HG02763 (cell line): ENCODE measurements around the gene PYGB.

Source experiments
- ATAC-seq: cut with Tn5 transposase; IDR thresholded peaks from one replicate; pipeline ENCODE4 v1.9.1; 2021; ENCODE audit warnings: mild to moderate bottlenecking, moderate library complexity; ENCODE audit not compliant: unreplicated experiment

The PYGB gene

DNA sequence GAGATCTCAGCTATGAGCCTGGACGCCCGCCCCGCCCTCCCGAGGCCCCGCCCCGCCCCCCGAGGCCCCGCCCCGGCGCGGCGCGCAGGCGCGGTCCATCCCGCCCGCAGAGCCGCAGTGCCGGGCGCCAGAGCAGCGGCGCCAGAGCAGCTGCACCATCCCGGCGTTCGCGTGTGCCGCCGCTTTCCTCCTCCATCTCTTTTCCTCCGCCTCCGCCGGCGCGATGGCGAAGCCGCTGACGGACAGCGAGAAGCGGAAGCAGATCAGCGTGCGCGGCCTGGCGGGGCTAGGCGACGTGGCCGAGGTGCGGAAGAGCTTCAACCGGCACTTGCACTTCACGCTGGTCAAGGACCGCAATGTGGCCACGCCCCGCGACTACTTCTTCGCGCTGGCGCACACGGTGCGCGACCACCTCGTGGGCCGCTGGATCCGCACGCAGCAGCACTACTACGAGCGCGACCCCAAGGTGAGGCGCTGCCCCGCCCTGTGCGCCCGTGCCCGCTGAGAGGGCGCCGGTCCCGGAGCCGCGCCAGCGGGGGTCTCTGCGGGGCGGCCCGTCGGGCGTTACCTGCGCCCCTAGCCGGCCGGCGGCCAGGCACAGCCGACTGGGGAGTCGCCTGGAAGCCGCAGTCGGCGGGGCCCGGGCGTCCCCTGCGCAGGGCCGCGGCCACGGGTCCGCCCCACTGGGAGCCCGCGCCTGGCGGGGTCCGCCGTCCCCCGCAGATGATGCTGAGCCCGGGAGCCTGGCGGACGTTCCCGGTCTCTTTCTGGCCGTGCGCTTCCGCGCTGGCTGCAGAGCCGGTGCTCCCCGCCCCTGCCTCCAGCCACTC lies at the start of gene PYGB:
TSS of gene PYGB (plus strand) at position 130 of the 830 bp plus-strand sequence. CDS start at position 224, 94 bp downstream.
- peak; percentile 68 for ATAC-seq

DNA sequence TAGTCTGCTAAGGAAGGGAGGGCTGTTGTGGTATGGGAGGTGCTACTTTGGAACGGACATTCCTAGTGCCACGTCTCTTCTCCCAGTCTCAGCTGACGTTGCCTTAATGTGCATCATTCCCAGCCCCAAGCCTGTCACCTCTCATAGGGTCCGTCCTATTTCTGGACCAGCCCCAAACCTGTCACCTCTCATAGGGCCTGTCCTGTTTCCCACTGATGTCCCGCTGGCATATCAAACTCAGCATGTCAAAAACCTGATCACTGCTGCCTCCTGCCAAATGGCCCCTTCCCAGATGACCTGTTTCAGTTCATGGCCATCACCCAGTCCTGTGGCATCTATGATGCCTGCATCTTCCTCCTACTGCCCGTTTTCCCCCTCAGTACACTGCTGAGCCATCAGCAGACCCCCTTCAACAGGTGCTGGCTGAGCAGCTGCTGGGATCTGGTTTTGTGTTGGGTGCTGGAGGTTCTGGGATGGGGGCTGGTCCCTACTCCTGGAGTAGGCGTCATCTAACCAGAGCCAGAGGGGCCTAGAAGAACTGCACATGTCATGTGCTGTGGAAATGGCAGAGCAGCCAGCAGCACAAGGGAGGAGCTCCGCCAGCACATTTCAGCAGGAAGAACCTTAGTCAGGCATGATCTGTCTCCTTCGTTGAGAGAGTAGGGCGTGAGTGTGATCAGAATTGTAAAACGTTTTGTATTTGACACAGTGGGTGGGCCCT lies 49.1 kb upstream of the PYGB start:
- ATAC-seq = no peak

DNA sequence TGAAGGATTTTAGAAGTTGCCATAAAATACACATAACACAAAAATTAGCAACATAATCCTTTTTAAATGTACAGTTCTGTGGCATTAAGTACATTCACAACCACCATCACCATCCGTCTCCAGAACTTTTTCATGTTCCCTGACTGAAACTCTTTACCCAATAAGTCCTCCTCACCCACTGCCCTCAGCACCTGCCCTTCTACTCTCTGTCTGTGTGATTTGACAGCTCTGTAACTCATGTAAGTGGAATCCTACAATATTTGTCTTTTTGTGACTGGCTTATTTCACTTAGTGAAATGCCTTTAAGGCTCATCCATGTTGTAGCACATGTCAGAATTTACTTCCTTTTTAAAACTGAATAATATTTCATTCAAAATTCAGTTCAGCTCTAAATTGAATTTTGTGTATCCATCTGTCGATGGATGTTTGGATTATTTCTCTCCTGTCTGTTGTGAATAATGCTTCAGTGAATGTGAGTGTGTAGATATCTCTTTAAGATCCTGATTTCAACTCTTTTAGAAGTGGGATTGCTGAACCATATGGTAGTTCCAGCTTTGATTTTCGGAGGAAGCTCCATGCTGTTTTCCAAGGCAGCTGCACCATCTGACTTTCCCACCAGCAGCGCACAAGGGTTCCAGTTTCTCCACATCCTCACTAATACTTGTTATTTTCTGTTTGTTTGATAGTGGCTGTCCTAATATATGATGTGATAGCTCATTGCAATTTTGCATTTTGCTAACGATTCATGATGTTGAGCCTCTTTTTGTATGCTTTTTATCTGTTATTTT lies 48.2 kb upstream of the PYGB start:
- ATAC-seq = no peak

DNA sequence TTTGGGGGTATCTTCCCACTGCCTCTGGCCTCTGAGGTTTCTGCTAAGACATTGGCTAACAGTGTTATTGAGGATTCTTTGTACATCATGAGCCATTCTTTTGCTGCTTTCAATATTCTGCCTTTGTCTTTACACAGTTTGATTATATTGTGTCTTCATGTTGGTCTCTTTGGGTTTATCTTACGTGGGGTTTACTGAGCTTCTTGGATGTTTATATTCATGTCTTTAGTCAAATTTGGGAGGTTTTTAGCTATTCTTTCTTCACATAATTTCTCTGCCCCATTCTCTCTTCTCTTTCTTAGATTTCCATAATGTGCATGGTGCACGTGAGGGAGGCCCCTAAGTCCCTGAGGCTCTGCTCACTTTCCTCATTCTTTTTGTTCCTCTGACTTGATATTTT lies 44.8 kb upstream of the PYGB start:
- ATAC-seq = no peak

DNA sequence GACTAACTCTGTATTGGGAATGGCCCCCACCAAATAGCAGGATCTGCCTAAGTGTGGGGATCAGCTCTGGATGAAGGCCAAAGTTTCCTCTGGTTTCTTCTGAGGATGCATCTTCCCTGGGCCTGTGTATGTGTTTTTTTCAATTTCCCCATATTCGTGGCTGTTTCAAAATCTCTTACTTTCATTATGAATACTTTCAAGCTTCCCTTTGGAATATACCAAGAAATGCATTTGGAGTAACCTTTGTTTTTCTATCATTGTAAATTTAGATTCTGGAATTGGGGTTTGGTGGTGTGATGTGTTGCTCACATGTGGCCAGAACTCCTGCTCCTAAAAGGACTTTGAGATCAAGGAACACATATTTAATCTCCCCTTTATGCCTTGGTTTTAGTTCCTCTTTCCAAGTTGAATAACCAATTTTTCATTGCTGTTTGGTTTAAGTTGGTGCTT lies 44.0 kb upstream of the PYGB start:
- no peak for ATAC-seq

DNA sequence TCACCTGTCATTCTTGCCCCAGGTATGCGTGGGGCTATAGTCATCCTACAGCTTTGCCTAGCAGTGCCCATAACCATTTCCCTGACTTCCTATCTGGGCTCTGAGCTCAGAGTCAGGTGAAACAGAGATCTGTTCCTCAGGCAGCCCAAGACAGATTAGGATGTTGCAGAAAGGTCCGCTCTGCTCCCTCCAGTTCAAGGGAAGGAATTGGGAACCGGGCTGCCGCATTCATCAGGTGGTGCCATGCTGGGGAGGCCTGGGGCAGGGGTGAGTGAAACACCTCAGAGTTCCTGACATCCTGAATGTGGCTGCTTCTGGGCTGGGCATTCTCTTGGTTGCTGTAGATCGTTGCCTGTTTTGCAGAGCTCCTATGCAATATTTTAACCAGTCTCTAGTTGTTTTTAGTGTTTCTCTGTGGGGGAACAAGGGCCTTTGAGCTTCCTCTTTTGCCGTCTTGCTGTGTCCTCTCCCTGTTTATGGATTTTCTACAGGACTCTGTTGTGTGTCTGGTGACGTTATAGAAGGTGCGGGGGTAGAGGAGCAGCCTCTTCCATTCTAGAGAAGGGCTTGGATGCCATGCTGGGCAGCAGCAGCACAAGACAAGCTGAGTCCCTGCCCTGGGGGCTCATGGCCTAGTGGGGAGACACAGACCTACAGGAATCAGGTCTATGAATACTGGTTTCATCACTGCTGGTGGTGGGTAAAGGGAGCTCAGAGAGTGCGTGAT lies 43.2 kb upstream of the PYGB start:
- no peak for ATAC-seq

DNA sequence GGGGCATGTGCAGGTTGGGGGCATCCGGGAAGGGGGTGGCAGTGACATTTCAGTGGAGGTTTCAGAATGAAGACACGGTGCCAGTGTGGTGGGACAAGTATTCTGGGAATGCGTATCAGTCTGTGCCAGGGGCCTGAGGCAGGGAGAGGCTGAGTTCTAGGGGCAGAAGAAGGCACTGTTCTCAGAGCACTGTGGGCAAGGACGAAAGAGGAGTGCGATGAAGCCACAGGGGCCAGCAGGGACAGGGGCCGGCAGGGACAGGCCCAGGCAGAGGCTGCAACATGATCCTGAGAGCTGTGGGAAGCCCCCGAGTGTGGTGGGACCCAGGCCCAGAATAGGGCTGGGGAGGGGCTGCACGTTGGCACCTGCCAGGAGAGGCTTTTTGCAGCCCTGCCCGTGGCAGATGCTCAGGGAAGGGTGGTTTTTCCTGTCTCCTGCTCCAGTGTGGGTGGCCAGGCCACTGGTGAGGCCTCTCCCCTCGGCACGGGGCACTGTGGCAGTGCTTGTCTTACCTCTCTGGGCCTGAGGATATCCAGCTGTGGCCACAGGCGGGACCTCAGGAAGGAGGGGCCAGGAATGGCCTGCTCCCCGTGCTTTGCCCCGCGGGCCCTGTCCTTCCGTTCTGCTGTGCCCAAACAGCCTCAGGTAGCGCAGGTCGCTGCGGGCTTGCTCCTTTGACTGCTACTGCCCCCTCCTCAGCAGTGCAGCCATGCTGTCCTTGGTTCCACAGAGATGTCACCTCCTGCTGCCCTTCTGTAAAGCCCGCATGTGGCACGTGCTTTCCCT lies 42.4 kb upstream of the PYGB start:
- ATAC-seq = no peak

DNA sequence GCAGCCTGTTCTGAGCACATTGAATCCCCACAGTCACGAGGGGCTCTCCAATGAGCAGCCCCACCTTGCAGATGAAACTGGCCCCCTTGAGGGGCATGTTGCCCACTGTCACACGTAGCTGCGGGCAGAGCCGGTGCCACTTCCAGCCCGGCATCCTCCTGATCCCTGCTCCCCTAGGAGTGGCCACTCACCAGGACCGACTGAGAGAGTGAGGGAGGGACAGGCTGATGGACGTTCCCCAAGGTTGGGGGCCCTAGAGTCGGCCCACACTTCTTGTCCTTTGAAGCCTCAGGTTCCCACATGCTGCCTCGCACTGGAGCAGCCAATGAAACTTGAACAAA lies 41.9 kb upstream of the PYGB start:
- no peak for ATAC-seq

DNA sequence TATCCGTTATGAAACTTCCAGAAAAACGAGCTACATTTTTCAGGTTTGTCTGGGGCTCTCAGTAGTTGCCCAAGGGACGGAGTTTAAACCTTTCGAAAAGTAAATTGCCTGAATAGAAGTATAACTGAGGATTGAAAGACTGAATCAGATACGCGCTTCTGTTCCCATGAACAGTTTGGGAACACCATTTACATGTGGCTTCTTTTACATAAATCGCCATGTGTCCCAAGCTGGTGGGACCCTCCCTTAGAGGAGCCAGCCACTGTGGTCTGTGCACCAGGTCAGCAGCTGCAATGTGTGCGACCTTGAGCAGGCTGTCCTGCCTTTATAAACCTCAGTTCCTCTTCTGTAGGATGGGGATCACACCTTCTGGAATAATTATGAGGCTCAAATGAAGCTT lies 41.3 kb upstream of the PYGB start:
- no peak for ATAC-seq

DNA sequence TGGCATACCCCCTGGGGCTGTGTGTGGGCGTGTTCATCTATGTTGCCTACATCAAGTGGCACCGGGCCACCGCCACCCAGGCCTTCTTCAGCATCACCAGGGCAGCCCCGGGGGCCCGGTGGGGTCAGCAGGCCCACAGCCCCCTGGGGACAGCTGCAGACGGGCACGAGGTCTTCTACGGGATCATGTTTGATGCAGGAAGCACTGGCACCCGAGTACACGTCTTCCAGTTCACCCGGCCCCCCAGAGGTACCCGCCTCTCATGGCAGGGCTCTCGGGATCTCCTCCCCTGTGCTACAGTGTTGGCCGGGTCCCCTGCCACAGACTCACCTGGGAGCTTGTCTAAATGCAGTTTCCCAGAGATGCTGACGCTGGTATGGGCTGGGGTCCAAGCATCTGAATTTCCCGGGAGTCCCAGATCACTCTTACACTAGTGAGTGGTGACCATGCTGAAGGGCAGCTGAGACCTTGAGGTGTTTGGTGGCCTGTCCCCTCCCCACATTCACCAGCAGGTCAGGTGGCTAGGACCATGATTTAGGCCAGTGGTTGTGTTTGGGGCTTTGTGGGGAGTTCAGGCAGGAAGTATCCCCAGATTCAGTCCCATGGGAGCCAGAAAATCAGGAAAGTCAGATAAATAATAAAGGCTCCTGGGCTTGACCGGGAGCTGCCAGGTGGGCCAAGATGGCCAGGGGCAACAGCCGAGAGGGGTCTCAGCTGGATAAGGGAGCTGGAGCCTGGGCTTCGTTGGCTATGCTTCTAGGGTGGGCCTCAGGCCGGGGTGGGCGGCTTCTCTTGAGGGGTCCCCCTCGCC lies 40.5 kb upstream of the PYGB start:
- no peak for ATAC-seq

DNA sequence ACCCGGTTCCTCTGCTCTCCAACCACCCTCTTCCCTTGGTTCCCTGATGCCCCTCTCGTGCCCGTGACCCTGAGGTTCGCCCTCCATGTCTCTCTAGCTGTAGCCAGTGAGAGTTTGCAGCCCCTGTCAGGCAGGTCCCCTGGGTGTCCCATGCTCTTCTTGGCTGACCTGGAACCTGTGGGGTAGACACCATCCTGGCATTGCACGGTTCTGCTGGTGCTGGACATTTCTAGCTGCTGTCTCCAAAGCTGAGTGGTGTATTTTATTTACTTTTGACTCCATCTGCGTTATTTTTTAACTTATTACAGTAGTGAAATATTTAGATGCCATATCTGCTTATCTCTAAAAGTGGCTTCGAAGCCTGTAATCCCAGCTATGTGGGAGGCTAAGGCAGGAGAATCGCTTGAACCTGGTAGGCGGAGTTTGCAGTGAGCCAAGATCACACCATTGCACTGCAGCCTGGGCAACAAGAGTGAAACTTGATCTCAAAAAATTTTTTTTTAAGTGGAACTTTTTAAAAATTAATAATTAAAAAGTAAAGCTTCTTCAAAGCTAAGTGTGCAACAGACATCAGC lies 39.8 kb upstream of the PYGB start:
- ATAC-seq = no peak

DNA sequence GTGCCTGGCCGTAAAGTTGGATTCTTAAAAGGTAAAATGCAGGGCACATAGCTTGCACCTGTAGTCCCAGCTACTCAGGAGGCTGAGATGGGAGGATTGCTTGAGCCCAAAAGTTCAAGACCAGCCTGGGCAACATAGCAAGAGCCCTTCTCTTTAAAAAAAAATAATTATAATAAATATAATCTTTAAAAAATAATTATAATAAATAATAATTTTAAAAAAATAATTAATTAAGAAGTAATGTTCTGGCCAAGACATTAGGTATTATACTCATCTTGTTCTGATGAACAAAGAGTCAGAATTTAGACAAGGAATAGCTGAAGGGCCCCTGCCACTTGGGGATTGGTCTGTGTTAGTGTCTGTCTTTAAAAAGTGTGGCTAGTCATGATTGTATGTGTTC lies 38.5 kb upstream of the PYGB start:
- no peak for ATAC-seq

DNA sequence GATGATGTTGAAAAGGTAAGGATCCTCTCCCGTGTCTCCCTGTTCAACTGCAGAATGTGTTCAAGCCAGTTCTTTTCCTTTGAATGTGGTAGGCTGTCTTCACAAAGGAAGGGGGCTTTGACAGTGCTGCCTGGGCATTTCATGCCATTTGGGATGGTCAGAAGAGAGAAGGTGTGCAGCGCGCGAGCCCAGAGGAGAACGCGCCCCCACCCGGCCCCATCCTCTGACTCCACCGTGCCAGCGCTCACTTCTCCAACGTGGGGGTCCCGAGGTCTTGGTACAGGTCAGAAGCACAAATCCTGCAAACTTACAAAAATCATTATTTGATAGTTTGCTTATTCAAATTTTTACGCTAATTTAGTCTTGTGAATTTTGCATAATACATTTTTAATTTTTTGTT lies 38.0 kb upstream of the PYGB start:
- no peak for ATAC-seq

DNA sequence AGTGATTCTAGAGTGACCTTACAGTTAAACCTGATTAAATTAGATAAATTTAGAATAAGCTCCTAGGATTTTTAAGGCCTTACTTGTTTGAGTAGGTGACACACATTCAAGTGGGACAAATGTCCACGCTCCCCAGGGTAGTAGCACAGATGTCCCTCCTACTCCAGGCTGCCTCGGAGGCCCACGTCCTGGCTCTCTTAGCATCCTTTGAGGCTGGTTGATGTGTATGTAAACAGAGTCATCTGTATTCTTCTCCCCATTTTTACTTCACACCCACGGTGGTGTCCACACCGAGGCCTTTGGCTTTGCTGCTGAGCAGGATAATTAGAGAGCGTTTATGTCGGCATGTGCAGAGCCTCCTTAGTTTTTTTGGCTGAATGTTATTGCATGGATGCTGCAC lies 36.6 kb upstream of the PYGB start:
- no peak for ATAC-seq

DNA sequence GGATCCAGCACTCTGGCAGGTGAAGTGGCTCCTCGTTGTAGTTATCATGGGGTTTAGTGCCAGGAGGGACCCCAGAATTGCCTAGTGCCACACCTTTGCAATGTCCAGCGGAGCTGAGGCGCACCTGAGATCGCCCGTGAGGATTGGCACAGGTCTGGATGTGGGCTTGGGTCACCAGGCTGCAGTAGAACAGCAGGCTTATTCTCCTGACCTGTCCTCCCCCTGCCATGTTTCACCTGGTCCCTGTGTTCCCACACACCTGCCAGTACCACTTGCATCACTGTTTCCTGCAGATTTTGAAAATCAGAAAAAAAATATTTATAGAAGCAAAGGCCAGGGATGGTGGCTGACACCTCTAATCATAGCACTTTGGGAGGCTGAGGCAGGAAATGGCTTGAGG lies 35.6 kb upstream of the PYGB start:
- ATAC-seq = no peak

DNA sequence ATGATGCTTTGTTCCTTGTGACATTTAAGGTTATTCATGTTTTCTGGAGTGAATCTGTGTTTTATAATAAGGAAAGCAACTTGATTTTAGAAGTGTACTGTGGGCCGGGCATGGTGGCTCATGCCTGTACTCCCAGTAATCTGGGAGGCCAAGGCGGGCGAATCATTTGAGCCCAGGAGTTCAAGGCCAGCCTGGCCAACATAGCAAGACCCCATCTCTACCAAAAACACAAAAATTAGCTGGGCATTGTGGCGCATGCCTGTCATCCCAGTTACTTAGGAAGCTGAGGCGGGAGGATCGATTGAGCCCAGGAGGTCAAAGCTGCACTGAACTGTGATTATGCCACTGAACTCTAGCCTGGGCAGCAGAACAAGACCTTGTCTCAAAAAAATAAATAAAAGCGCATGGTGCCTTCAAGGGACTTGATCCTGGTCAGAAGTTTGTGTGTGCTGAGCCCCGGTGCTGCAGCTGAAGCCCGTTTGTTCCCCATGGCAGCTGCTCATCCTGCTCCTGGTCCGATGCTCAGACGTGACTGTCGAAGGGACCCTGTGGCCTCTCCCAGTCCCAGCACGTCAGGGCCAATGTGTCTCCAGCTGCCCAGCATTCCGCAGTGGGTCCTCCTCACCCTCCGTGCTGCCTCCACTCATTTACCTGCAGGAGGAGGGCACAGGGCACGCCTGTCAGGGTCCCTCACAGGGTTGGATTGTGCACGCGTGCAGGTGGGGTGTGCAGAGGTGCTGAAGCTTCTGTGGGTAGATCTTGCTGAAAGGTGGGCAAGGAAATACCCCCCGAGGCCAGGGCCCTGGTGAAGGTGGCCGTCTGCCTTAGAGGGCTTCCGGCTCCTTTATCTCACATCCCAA lies 34.1 kb upstream of the PYGB start:
- no peak for ATAC-seq

DNA sequence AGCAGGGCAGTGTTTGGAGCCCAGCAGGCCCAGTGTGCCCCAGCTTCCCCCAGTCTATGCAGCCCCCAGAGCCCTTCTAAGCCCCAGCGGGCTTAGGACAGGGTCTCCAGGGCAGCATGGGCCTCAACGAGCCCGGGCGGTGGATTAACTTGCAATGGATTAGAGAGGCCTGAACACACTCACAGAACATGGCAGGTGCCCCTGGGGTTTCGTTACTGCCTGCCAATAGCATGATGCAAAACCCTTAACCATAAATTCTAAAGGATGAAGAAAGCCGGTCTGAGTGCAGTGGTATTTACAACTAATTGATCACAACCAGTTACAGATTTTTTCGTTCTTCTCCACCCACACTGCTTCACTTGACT lies 33.5 kb upstream of the PYGB start:
- no peak for ATAC-seq

DNA sequence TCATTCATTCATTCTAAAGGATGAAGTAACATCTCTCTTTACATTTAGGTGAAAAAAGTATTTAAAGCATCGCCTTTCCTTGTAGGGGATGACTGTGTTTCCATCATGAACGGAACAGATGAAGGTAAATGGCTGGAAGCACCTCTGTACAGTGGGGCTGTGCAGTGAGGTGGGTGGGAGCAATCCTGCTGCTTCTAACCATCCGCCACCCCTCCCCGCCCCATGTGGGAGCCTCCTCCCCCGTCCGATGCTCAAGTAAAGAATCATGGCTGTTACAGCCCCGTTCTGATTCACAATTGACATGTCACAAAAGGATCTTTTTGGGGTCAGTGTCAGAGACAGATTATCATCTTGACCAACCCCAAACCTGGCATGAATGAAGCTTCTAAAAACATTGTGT lies 33.1 kb upstream of the PYGB start:
- ATAC-seq = no peak
